Measurements from ENCODE around the gene EEF2.
A peak's percentile ranks its signal among the peaks of the same experiment; 100 is the strongest.

DNA sequence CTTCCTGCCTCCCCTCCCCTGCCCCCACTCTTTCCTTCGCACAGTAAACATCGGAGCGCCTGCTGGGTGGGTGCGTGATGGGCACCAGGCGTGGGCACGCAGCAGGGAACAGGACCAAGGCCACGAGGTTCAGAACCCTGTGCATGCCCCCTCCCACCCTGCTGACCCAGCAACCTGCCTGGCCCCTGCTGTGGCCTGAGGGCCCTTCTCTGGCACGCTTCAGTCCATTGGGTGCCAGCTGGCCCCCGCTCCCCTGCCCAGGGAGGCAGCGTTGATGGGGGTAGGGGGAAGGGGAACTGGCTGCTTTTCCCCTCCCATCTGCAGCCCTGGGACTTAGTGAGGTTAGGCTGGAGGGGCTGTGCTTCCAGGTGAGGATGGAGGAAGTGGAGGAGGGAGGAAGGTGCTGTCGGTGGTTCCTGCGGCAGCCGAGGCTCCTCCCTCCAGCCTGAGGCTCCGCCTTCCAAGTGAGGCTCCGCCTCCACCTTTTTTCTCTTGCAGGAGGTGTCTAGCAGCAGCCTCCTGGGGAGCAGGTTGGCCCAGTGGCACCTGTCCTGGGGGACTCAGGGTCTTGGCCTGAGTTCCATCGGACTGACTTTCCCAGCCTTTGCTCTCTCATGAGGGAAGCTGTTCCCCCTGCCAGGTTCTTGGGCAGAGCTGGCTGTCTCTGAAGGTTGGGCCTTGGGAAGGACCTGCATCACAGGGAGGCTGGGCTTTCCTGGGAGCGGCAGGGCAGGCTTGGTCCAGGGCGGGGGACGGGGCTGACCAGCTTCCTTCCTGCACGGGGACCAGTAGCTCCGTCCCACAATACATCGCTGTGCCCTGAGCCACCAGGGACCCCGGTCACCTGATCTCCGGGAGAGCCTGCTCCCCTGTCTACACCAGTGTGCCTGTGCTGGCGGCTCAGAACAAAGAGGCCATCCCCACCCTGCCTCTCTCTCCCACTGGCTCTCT, 29.6 kb upstream of the EEF2 start:
- TF ChIP-seq CTCF (IDR thresholded peaks at IDR 0.05 in 4 of 5, conservative IDR thresholded peaks at IDR 0.05 in 1 of 5) (no peak), POLR2A (IDR thresholded peaks at IDR 0.05) (peak in 1 of 2 donors; percentile 47)
